ENCODE measurements around the gene CAMK2A.
A peak's percentile ranks its signal among the peaks of the same experiment; 100 is the strongest.

CAMK2A gene

DNA sequence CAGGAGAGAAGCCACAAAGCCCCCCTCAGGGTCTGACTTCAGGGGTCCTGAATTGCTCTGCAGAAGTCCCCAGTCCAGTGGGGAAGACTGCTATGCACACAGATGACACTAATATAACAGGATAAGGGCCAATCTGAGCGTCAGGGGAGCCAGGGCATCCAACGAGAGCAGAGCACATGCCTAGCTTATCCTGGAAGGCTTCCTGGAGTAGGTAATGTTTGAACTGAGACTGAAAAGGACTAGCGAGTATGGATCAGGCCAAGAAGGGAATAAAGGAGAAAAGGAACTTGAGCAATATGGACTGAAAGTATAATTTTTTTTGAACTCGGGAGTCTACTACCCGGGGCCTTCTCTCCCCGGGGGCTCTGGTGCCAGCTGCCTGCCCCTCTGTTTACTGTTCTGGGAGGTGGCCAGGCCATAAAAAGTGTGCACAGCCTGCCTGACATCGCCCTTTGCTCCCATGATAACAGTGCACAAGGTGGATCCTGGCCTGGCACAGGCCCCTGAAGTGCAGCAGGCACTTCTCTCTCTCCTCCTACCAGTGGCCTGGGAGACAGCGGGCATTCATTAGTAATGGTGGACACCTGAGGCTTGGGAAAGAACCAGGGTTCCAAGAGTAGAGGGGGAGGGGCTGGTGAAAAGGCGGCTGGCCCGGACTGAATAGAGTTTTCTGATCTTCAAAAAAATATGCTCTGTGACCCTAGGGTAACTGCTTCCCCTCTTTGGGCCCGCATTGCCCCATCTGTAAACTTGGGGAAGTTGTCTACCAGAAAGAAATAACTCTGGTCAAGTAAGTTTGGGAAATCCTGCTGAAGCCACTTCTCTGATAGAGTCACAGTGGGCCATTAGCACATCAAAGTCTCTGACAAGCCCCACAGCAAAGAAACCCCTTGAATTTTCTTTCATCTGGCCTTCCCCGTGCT, 104.3 kb downstream of the CAMK2A start:
- H3K4me3 ChIP-seq (replicated peaks; ENCODE audit: insufficient read depth, low read length), result no peak overlapping the region
- TF ChIP-seq, protein P1, sequence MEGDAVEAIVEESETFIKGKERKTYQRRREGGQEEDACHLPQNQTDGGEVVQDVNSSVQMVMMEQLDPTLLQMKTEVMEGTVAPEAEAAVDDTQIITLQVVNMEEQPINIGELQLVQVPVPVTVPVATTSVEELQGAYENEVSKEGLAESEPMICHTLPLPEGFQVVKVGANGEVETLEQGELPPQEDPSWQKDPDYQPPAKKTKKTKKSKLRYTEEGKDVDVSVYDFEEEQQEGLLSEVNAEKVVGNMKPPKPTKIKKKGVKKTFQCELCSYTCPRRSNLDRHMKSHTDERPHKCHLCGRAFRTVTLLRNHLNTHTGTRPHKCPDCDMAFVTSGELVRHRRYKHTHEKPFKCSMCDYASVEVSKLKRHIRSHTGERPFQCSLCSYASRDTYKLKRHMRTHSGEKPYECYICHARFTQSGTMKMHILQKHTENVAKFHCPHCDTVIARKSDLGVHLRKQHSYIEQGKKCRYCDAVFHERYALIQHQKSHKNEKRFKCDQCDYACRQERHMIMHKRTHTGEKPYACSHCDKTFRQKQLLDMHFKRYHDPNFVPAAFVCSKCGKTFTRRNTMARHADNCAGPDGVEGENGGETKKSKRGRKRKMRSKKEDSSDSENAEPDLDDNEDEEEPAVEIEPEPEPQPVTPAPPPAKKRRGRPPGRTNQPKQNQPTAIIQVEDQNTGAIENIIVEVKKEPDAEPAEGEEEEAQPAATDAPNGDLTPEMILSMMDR (IDR thresholded peaks at IDR 0.05; ENCODE audit: insufficient read depth, low read length), result no peak
- peak; percentile 47; the same call in 1 of the 2 replicates for TF ChIP-seq SPI1 (IDR thresholded peaks at IDR 0.05; ENCODE audit: borderline replicate concordance, low read depth)
- DNase-seq (ENCODE audit: low read depth in 1 of 2, low spot score in 1 of 2), result peak in 1 of 2 experiments; percentile 82
- peak overlapping the region; percentile 53 for H3K27ac ChIP-seq (replicated peaks)
- peaks cover 11% of the 10 kb centered on the region for H3K27me3 ChIP-seq (ENCODE audit: insufficient read depth, poor library complexity, severe bottlenecking)

DNA sequence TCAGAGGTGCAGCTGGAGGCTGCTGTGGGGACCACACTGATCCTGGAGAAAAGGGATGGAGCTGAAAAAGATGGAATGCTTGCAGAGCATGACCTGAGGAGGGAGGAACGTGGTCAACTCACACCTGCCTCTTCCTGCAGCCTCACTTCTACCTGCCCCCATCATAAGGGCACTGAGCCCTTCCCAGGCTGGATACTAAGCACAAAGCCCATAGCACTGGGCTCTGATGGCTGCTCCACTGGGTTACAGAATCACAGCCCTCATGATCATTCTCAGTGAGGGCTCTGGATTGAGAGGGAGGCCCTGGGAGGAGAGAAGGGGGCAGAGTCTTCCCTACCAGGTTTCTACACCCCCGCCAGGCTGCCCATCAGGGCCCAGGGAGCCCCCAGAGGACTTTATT, 105.6 kb downstream of the CAMK2A start:
- TF ChIP-seq POLR2AphosphoS5 (IDR thresholded peaks at IDR 0.05; ENCODE audit: low read depth), result no peak
- DNase-seq (ENCODE audit: low read depth in 1 of 2, low spot score in 1 of 2), result no peak
- Histone ChIP-seq H3K27ac (replicated peaks) (no peak overlapping the region), H3K27me3 (ENCODE audit: insufficient read depth, poor library complexity, severe bottlenecking) (peaks cover under 1% of the 10 kb centered on the region), H3K4me3 (replicated peaks; ENCODE audit: insufficient read depth, low read length) (no peak overlapping the region)

DNA sequence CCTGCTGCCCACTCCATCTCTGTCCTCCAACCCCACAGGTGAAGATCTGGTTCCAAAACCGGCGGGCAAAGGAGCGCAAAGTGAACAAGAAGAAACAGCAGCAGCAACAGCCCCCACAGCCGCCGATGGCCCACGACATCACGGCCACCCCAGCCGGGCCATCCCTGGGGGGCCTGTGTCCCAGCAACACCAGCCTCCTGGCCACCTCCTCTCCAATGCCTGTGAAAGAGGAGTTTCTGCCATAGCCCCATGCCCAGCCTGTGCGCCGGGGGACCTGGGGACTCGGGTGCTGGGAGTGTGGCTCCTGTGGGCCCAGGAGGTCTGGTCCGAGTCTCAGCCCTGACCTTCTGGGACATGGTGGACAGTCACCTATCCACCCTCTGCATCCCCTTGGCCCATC, 106.1 kb downstream of the CAMK2A start:
- Histone ChIP-seq H3K27ac (replicated peaks) (no peak overlapping the region), H3K27me3 (ENCODE audit: insufficient read depth, poor library complexity, severe bottlenecking) (no peaks in the 10 kb centered on the region)
- no peak for TF ChIP-seq SPI1 (IDR thresholded peaks at IDR 0.05; ENCODE audit: borderline replicate concordance, low read depth)
- TF ChIP-seq GABPA (IDR thresholded peaks at IDR 0.05; ENCODE audit: low read depth), result no peak
- TF ChIP-seq, protein P2, sequence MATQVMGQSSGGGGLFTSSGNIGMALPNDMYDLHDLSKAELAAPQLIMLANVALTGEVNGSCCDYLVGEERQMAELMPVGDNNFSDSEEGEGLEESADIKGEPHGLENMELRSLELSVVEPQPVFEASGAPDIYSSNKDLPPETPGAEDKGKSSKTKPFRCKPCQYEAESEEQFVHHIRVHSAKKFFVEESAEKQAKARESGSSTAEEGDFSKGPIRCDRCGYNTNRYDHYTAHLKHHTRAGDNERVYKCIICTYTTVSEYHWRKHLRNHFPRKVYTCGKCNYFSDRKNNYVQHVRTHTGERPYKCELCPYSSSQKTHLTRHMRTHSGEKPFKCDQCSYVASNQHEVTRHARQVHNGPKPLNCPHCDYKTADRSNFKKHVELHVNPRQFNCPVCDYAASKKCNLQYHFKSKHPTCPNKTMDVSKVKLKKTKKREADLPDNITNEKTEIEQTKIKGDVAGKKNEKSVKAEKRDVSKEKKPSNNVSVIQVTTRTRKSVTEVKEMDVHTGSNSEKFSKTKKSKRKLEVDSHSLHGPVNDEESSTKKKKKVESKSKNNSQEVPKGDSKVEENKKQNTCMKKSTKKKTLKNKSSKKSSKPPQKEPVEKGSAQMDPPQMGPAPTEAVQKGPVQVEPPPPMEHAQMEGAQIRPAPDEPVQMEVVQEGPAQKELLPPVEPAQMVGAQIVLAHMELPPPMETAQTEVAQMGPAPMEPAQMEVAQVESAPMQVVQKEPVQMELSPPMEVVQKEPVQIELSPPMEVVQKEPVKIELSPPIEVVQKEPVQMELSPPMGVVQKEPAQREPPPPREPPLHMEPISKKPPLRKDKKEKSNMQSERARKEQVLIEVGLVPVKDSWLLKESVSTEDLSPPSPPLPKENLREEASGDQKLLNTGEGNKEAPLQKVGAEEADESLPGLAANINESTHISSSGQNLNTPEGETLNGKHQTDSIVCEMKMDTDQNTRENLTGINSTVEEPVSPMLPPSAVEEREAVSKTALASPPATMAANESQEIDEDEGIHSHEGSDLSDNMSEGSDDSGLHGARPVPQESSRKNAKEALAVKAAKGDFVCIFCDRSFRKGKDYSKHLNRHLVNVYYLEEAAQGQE (IDR thresholded peaks at IDR 0.05; ENCODE audit: insufficient replicate concordance, low read depth), result no peak
- TF ChIP-seq, protein P1 (IDR thresholded peaks at IDR 0.05; ENCODE audit: insufficient read depth, low read length), result no peak
- no peak for TF ChIP-seq POLR2AphosphoS5 (IDR thresholded peaks at IDR 0.05; ENCODE audit: low read depth)

DNA sequence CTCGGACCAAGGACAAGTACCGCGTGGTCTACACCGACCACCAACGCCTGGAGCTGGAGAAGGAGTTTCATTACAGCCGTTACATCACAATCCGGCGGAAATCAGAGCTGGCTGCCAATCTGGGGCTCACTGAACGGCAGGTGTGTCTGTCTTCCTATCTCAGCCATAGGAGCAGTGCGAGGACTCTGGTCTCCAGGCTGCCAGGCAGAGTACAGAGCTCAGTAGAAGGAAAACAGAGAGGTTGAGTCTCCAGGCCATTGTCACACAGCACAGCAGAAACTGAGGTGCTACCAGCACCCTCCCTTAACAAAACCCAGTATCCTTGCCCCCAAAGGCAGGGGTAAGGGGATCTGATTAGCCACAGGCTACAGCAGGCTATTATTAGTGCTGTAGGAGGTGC, 106.8 kb downstream of the CAMK2A start:
- no peak for TF ChIP-seq SPI1 (IDR thresholded peaks at IDR 0.05; ENCODE audit: borderline replicate concordance, low read depth)
- TF ChIP-seq, protein P1 (IDR thresholded peaks at IDR 0.05; ENCODE audit: insufficient read depth, low read length), result no peak
- TF ChIP-seq, protein P2 (IDR thresholded peaks at IDR 0.05; ENCODE audit: insufficient replicate concordance, low read depth), result no peak
- TF ChIP-seq POLR2AphosphoS5 (IDR thresholded peaks at IDR 0.05; ENCODE audit: low read depth), result no peak
- no peak for TF ChIP-seq GABPA (IDR thresholded peaks at IDR 0.05; ENCODE audit: low read depth)
- Histone ChIP-seq H3K27ac (replicated peaks) (no peak overlapping the region), H3K4me3 (replicated peaks; ENCODE audit: insufficient read depth, low read length) (no peak overlapping the region), H3K27me3 (ENCODE audit: insufficient read depth, poor library complexity, severe bottlenecking) (no peaks in the 10 kb centered on the region)
- no peak for DNase-seq (ENCODE audit: low read depth in 1 of 2, low spot score in 1 of 2)

More for the DNA sequence above, 106.1 kb downstream of the CAMK2A start:
- DNase-seq (ENCODE audit: low read depth in 1 of 2, low spot score in 1 of 2), result no peak
- H3K4me3 ChIP-seq (replicated peaks; ENCODE audit: insufficient read depth, low read length), result no peak overlapping the region
